DOHH2 (cell line): ENCODE measurements around the gene MORN5.

Experiments used
- H3F3A ChIP-seq: fragments of 200-600 bp; sonication (generic), shearing (Covaris generic); 2 replicates; pipeline ENCODE4 v1.6.0; 2016; ENCODE audit warnings: antibody characterized with exemption, mild to moderate bottlenecking; ENCODE audit not compliant: control insufficient read depth, insufficient read depth
- H3K27ac ChIP-seq: fragments of 200-600 bp; sonication (generic); 2 replicates; pipeline ENCODE4 v1.5.1; 2014; ENCODE audit warnings: low read depth, mild to moderate bottlenecking, low read length, moderate library complexity
- H3K27me3 ChIP-seq: fragments of 200-600 bp; sonication (generic); 2 replicates; pipeline ENCODE4 v1.6.1; 2014; ENCODE audit warnings: mild to moderate bottlenecking, low read length, mixed read lengths; ENCODE audit not compliant: control insufficient read depth
- H3K36me3 ChIP-seq: fragments of 200-600 bp; sonication (generic); 2 replicates; pipeline ENCODE4 v1.6.1; 2014; ENCODE audit warnings: mild to moderate bottlenecking, low read length, moderate library complexity, mixed read lengths; ENCODE audit not compliant: control insufficient read depth
- H3K4me1 ChIP-seq: fragments of 200-600 bp; sonication (generic); 2 replicates; pipeline ENCODE4 v1.6.1; 2014; ENCODE audit warnings: mild to moderate bottlenecking, low read length, mixed read lengths; ENCODE audit not compliant: control insufficient read depth
- H3K4me2 ChIP-seq: fragments of 200-600 bp; sonication (generic); 2 replicates; pipeline ENCODE4 v1.6.0; 2014; ENCODE audit warnings: mild to moderate bottlenecking, low read length, moderate library complexity
- H3K4me3 ChIP-seq: fragments of 200-600 bp; sonication (generic); 2 replicates; pipeline ENCODE4 v1.5.1; 2014; ENCODE audit warnings: mild to moderate bottlenecking, low read length, mixed read lengths
- H3K79me2 ChIP-seq: fragments of 200-600 bp; sonication (generic); 2 replicates; pipeline ENCODE4 v1.6.1; 2014; ENCODE audit warnings: mild to moderate bottlenecking, low read length, mixed read lengths; ENCODE audit not compliant: control insufficient read depth
- H3K9me2 ChIP-seq: fragments of 200-600 bp; sonication (generic); replicated peaks from 2 replicates; pipeline ENCODE4 v1.6.1; 2014; ENCODE audit warnings: mild to moderate bottlenecking, low read length, mixed read lengths; ENCODE audit not compliant: control insufficient read depth
- H3K9me3 ChIP-seq: fragments of 200-600 bp; sonication (generic); 2 replicates; pipeline ENCODE4 v1.6.1; 2014; ENCODE audit warnings: antibody characterized with exemption, low read length, mixed read lengths; ENCODE audit not compliant: control insufficient read depth, insufficient read depth
- H4K20me1 ChIP-seq: fragments of 200-600 bp; sonication (generic); 2 replicates; pipeline ENCODE4 v1.6.0; 2014; ENCODE audit warnings: low read depth, mild to moderate bottlenecking, antibody characterized with exemption, low read length, moderate library complexity; ENCODE audit not compliant: control insufficient read depth, insufficient read depth
- CTCF ChIP-seq: fragments of 200-600 bp; sonication (generic); IDR thresholded peaks from one replicate; pipeline ENCODE4 v1.5.1; 2014; ENCODE audit warnings: antibody characterized with exemption, mild to moderate bottlenecking, low read depth, low read length; ENCODE audit not compliant: poor library complexity, severe bottlenecking
- EZH2phosphoT487 ChIP-seq: fragments of 200-600 bp; sonication (generic); IDR thresholded peaks from 2 replicates; pipeline ENCODE4 v1.6.1; 2017; ENCODE audit warnings: borderline replicate concordance, mild to moderate bottlenecking, antibody characterized with exemption, low read length, moderate library complexity, mixed read lengths

The MORN5 gene

DNA sequence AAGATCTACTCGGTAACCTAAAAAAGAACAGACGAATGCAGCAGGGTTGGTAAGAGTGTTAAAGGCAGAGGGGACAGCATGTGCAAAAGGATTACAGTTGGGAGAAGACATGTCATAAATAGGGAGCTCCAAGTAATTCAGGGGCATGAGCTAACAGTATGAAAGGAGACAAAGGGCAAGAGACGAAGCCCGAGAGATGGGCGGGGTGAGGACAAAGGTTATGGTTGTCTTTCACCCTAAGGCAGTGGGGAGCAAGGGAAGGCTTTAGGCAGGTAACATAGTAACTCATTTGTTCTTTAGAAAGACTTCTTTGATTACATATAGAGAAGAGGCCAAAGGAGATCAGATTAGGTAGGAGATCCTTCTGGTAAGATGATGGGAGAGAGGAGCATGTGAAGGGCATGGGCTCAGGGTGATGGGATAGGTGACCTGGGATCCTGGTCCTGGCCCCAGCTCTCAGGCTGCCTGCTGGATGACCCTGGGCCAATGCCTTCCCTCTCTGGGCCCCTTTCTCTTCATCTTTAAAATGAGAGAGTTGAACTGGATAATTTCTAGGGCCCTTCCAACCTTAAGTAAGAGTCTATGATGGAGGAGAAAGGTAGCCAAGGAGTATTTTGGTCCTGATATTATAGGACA lies 19.5 kb downstream of the MORN5 start:
- H3K4me1 ChIP-seq, result no peaks in the 10 kb centered on the region
- peaks cover 4% of the 10 kb centered on the region for H3K27me3 ChIP-seq
- H3K4me3 ChIP-seq, result no peak overlapping the region
- no peaks in the 10 kb centered on the region for H3K36me3 ChIP-seq
- no peak overlapping the region for H3K4me2 ChIP-seq
- H3K9me2 ChIP-seq, result no peaks in the 10 kb centered on the region
- no peaks in the 10 kb centered on the region for H4K20me1 ChIP-seq
- H3K27ac ChIP-seq, result no peak overlapping the region
- no peaks in the 10 kb centered on the region for H3K9me3 ChIP-seq
- no peaks in the 10 kb centered on the region for H3F3A ChIP-seq
- TF ChIP-seq EZH2phosphoT487 (no peak), CTCF (no peak)
- H3K79me2 ChIP-seq, result no peaks in the 10 kb centered on the region

DNA sequence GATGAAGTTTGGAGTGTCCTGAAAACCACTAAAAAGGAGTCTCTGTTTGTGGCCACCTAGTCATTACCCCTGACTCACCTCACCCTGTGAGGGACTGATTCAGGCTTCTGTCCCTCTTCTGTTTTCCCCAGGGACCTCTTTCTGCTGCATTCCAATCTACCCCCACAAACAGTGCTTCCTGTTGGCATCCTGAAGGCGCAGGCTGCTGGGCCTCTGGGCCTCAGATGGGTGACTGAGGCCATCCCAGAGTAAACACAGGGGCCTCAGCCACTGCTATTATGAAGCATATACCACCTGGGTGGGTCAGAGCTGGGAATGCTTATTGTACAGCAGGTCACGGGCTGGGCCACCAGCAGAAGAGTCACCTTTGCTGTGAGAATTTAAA lies 20.0 kb downstream of the MORN5 start:
- Histone ChIP-seq H3K4me3 (no peak overlapping the region), H4K20me1 (no peaks in the 10 kb centered on the region), H3K4me1 (no peaks in the 10 kb centered on the region), H3K27me3 (peaks cover 4% of the 10 kb centered on the region), H3K27ac (no peak overlapping the region), H3K9me3 (no peaks in the 10 kb centered on the region), H3K9me2 (no peaks in the 10 kb centered on the region), H3K79me2 (no peaks in the 10 kb centered on the region), H3F3A (no peaks in the 10 kb centered on the region), H3K4me2 (no peak overlapping the region), H3K36me3 (no peaks in the 10 kb centered on the region)
- TF ChIP-seq EZH2phosphoT487, result no peak
- TF ChIP-seq CTCF, result no peak

DNA sequence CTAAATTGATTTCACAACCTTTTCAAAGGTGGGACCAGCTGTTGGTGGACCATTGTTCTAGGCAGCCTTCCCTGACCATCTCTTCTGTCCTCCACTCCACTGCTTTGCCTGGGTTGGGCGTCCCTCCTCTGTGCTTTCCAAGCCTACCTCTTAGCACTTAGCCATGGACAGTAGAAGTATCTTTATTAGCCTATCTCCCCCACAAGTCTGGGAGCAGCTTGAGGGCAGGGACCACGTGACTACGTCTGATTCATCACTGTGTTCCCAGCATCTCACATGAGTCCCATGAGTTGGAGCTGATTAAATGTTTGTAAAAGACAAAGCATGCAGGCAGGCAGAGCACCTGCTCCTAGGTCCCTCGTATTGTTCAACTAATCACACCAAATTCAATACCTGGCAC lies 20.9 kb downstream of the MORN5 start:
- no peaks in the 10 kb centered on the region for H3K9me2 ChIP-seq
- no peak overlapping the region for H3K4me3 ChIP-seq

More for the DNA sequence above, 20.9 kb downstream of the MORN5 start:
- Histone ChIP-seq H3F3A (no peaks in the 10 kb centered on the region), H3K79me2 (no peaks in the 10 kb centered on the region), H3K27me3 (peaks cover 4% of the 10 kb centered on the region), H3K4me2 (no peak overlapping the region), H3K36me3 (no peaks in the 10 kb centered on the region), H3K4me1 (no peaks in the 10 kb centered on the region), H3K27ac (no peak overlapping the region), H3K9me3 (no peaks in the 10 kb centered on the region), H4K20me1 (no peaks in the 10 kb centered on the region)
- TF ChIP-seq EZH2phosphoT487 (no peak), CTCF (no peak)
